Activated CD8-positive, alpha-beta T cell treated with anti-CD3 and anti-CD28 coated beads for 36 hours (primary cell): ENCODE data around the gene PRKCB. TPM values are rescaled to one million over a fixed set of nuclear protein-coding genes. Genes with fewer than 3 reads are reported as not detected.

Experiments
- ATAC-seq: fragments of 200-7000 bp; cut with Tn5 transposase; one replicate; pipeline ENCODE4 v1.10.0; 2021; ENCODE audit warnings: mild to moderate bottlenecking, moderate library complexity
- CTCF ChIA-PET: fragments of 350-600 bp; sonication (Branson Sonifier 250); formaldehyde crosslinking; loops from one replicate; lab custom pipeline; 2021; ENCODE audit warnings: antibody characterized with exemption; lab: Charles Lee
- POLR2A ChIA-PET: fragments of 350-600 bp; sonication (Branson Sonifier 250); formaldehyde crosslinking; loops from one replicate; lab custom pipeline; 2021; ENCODE audit warnings: antibody characterized with exemption; lab: Charles Lee
- DNase-seq: peaks from one replicate; pipeline ENCODE4 v3.0.0-alpha.2; 2020
- H3K27ac Mint-ChIP-seq: one replicate; pipeline ENCODE4 v1.8.0; 2021; ENCODE audit warnings: mild to moderate bottlenecking, mixed read lengths
- H3K27me3 Mint-ChIP-seq: one replicate; pipeline ENCODE4 v1.8.0; 2021; ENCODE audit warnings: mixed read lengths
- H3K36me3 Mint-ChIP-seq: one replicate; pipeline ENCODE4 v1.8.0; 2021; ENCODE audit warnings: low read depth, mixed read lengths
- H3K4me1 Mint-ChIP-seq: one replicate; pipeline ENCODE4 v1.8.0; 2021; ENCODE audit warnings: low read depth, mixed read lengths
- H3K4me3 Mint-ChIP-seq: one replicate; pipeline ENCODE4 v1.8.0; 2021; ENCODE audit warnings: mild to moderate bottlenecking, moderate library complexity, mixed read lengths
- H3K9me3 Mint-ChIP-seq: one replicate; pipeline ENCODE4 v1.8.0; 2021; ENCODE audit warnings: mixed read lengths
- intact Hi-C: fragments of 100-400 bp; cut with micrococcal nuclease; formaldehyde crosslinking; loops from one replicate; pipeline ENCODE4 v1.10.0; 2022
- total RNA-seq, 2 experiments: library from RNA; stranded (reverse); gene quantifications; one replicate each; pipeline ENCODE4 v1.2.3, GENCODE V29; 2021
- TF ChIP-seq, protein P1 (sequence below): fragments of 200-600 bp; IDR thresholded peaks from one replicate; pipeline ENCODE4 v1.8.0; 2022; ENCODE audit warnings: antibody characterized with exemption, mild to moderate bottlenecking

Gene PRKCB
- total RNA-seq, 2 experiments from 2014 or later = 101 to 105 TPM

DNA sequence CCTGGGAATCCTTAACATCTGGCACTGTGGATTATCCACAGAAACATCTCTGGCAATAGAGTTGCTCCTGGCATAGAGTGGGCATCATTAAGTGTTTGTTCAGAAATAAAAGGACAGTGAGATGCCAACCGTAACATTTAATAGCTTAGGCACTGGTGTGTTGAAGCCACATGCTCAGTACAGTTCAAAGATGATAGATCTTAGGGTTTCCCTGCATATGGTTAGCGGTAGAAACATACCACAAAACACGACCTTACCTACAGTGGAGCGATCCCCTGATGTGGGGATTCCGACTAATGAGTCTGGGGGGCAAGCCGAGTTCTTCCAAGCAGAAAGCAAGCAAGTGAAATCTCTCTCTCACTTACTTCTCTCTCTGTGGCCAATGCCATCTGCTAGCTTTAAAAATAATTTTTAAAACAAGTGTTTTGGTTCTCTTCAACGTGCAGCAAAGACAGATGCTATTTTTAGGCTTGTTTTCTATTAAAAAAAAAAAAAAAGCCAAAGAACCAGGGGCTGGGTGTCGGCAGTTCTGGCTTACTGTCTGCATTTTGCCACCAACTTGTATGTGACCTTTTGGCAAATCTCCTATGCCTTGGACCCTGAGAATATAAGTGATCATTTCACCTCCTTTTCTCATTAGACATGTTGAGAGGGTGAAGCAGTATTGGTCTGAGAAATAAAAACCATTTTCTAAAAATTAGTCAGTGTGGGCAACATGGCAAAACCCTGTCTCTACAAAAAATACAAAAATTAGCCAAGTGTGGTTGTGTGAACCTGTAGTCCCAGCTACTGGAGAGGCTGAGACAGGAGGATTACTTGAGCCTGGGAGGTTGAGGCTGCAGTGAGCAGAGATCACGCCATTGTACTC lies 331.1 kb downstream of the PRKCB start:
- no peak overlapping the region for H3K27ac Mint-ChIP-seq
- CTCF ChIA-PET = interaction anchor here (1.0 kb wide), 1 partner anchor 96 kb away, joined by 3 read pairs; no protein-coding TSS in a partner anchor
- POLR2A ChIA-PET = no interaction called here
- ATAC-seq (no peak), DNase-seq (no peak)
- peaks cover 7% of the 10 kb centered on the region for H3K4me1 Mint-ChIP-seq
- H3K4me3 Mint-ChIP-seq = no peak overlapping the region
- no peaks in the 10 kb centered on the region for H3K27me3 Mint-ChIP-seq
- H3K9me3 Mint-ChIP-seq = no peaks in the 10 kb centered on the region
- peaks cover 15% of the 10 kb centered on the region for H3K36me3 Mint-ChIP-seq
- TF ChIP-seq, protein P1, sequence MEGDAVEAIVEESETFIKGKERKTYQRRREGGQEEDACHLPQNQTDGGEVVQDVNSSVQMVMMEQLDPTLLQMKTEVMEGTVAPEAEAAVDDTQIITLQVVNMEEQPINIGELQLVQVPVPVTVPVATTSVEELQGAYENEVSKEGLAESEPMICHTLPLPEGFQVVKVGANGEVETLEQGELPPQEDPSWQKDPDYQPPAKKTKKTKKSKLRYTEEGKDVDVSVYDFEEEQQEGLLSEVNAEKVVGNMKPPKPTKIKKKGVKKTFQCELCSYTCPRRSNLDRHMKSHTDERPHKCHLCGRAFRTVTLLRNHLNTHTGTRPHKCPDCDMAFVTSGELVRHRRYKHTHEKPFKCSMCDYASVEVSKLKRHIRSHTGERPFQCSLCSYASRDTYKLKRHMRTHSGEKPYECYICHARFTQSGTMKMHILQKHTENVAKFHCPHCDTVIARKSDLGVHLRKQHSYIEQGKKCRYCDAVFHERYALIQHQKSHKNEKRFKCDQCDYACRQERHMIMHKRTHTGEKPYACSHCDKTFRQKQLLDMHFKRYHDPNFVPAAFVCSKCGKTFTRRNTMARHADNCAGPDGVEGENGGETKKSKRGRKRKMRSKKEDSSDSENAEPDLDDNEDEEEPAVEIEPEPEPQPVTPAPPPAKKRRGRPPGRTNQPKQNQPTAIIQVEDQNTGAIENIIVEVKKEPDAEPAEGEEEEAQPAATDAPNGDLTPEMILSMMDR = no peak
- intact Hi-C loops = no loop called here

DNA sequence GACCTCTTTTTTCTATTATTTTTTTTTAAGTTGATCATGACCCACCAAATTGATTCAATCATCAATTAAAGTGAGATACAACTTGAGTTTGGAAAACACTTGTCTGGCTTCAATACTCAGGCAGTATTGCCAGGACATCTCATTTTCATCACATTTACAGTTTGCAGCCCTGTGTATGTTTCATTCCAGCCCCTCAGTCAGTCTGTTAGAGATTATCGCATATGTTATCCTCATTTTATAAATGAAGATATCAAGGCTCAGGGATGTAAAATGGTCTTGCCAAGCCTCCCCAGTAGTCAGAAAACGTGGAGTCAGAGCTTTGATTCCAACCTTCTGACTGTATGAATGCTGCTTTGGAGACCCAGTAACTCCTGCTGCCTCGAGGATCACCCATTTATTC lies 333.1 kb downstream of the PRKCB start:
- Mint-ChIP-seq H3K27ac (no peak overlapping the region), H3K4me3 (no peak overlapping the region), H3K27me3 (no peaks in the 10 kb centered on the region), H3K4me1 (peaks cover 7% of the 10 kb centered on the region), H3K36me3 (peaks cover 21% of the 10 kb centered on the region), H3K9me3 (no peaks in the 10 kb centered on the region)
- no peak for DNase-seq
- CTCF ChIA-PET = no interaction called here
- POLR2A ChIA-PET = no interaction called here
- intact Hi-C loops = no loop called here
- ATAC-seq = no peak
- TF ChIP-seq, protein P1 = no peak

DNA sequence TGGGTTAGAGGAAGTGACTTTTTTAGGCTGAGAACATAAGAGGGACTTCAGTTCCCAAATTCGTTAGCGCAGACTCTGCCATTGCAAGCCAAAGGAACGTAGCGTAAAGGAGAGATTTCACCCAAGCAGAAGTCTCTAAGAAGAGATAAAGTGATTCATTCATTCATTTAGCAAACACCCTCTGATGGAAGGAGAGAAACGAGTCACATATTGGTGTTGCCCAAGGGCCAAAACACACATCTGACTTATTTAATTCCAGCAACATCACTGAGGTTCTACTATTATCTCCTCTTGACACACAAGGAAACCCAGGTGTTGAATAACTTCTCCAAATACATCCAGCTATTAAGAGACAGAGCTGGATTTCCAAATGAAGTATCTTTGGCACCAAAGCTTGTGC lies 334.6 kb downstream of the PRKCB start:
- CTCF ChIA-PET = no interaction called here
- H3K36me3 Mint-ChIP-seq = peaks cover 30% of the 10 kb centered on the region
- H3K27me3 Mint-ChIP-seq = no peaks in the 10 kb centered on the region

DNA sequence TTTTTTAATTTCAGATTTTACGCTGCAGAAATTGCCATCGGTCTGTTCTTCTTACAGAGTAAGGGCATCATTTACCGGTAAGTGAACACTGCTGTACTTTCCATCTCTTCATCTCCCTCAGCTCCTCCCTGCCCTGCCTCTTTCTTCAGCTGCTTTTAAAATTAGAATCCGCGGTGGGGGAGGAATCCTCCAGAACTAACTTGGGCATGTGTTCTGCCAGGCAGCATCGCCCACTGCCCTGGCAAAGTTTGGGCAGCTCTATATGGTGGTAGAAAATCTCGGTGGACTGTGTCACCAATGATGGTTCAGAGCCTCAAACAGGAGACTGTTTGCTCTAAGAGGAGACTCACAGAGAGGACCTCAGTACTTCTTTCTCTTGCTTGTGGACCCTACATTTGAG lies 338.7 kb downstream of the PRKCB start:
- H3K4me1 Mint-ChIP-seq = no peaks in the 10 kb centered on the region
- no peak overlapping the region for H3K4me3 Mint-ChIP-seq
- no peaks in the 10 kb centered on the region for H3K9me3 Mint-ChIP-seq
- intact Hi-C loops = no loop called here
- TF ChIP-seq, protein P1 = no peak
- H3K27ac Mint-ChIP-seq = no peak overlapping the region
- H3K36me3 Mint-ChIP-seq = peaks cover 38% of the 10 kb centered on the region
- DNase-seq = no peak
- ChIA-PET CTCF (no interaction called here), POLR2A (no interaction called here)
- no peaks in the 10 kb centered on the region for H3K27me3 Mint-ChIP-seq
- no peak for ATAC-seq

More for the DNA sequence above, 334.6 kb downstream of the PRKCB start:
- TF ChIP-seq, protein P1 = no peak
- no peaks in the 10 kb centered on the region for H3K9me3 Mint-ChIP-seq
- H3K4me1 Mint-ChIP-seq = peaks cover 7% of the 10 kb centered on the region
- POLR2A ChIA-PET = no interaction called here
- no peak overlapping the region for H3K4me3 Mint-ChIP-seq
- no peak overlapping the region for H3K27ac Mint-ChIP-seq
- DNase-seq = no peak
- intact Hi-C loops = no loop called here
- no peak for ATAC-seq

DNA sequence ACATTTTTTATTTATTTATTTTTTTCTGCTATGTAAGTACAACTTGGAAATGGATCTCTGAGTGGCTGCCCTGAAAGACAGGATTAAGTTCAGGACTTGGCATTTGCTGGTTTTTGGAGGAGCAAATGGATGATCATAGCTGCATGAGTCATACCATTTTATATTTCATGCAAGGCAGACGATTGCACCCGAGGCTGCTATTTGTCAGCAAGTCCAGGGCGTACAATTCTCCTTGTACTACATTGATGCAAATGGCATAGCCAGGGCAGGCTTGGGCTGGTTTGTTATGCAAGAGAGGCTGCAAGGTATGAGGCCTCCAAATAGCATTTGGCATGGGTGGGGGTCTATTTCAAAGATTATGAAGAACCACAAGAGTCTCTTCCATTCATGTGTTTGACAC lies 339.2 kb downstream of the PRKCB start:
- Mint-ChIP-seq H3K4me3 (no peak overlapping the region), H3K4me1 (no peaks in the 10 kb centered on the region), H3K36me3 (peaks cover 39% of the 10 kb centered on the region), H3K9me3 (no peaks in the 10 kb centered on the region), H3K27ac (no peak overlapping the region), H3K27me3 (no peaks in the 10 kb centered on the region)
- ATAC-seq = no peak
- DNase-seq = no peak
- CTCF ChIA-PET = no interaction called here
- TF ChIP-seq, protein P1 = no peak
- intact Hi-C loops = no loop called here
- POLR2A ChIA-PET = no interaction called here
